ENCODE results near the gene UBAC2. TPM values are rescaled to one million over a fixed set of nuclear protein-coding genes. Genes with fewer than 3 reads are reported as not detected.

The UBAC2 gene
- total and polyA plus RNA-seq, 2 of the 8 experiments (the other 6 are each of a cell fraction or from before 2014, with no cell fraction given): 75.9 to 76.9 TPM

DNA sequence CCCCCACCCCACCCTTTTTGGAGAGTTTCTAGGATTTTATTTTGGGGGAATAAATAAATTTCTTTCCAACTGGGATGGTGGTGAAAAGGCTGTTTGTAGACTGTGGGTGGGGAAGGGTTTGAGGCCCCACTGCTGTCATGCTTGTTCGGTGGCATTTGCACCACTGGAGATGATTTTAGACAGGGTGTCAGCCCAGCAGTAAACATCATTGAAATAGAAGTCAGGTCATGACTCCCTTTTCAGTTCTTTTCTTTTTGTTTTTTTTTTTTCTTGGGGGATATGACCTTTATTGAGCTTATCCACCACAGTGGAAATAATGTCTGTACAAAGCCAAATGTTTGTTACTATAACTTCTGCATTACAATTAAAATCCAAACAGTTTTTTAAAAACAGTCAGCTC is 14.1 kb downstream of the UBAC2 start:
- Histone ChIP-seq H2AFZ (ENCODE audit: low read length) (no peak overlapping the region), H3K18ac (ENCODE audit: extremely low read depth, low read length) (no peak overlapping the region), H3K4me1 (replicated peaks in 1 of 4; ENCODE audit: control insufficient read depth in 3 of 4, insufficient read depth in 4 of 4, low read length in 3 of 4) (peaks cover 4 to 15% (median 11%) of the 10 kb centered on the region in 4 experiments; a peak in 6 of 7 replicates), H3K14ac (ENCODE audit: insufficient read length) (no peak overlapping the region), H4K91ac (replicated peaks; ENCODE audit: insufficient read length, low read length) (no peak overlapping the region), H3K27ac (ENCODE audit: low read depth, low read length) (no peak overlapping the region), H3K23ac (ENCODE audit: insufficient read length) (no peak overlapping the region), H3K79me2 (ENCODE audit: control insufficient read depth in 1 of 2, insufficient read depth in 2 of 2, low read length in 2 of 2) (peaks cover 7 to 95% of the 10 kb centered on the region in 2 experiments), H3K4me2 (ENCODE audit: insufficient read depth in 1 of 2, low read depth in 2 of 2, low read length in 2 of 2) (peak overlapping the region; percentile 29 to 43; a peak in 1 of 4 replicates), H3K9ac (replicated peaks in 1 of 4; ENCODE audit: extremely low read depth in 1 of 4, low read depth in 3 of 4, low read length in 3 of 4) (no peak overlapping the region), H3K36me3 (ENCODE audit: control insufficient read depth in 2 of 4, insufficient read depth in 4 of 4, low read length in 3 of 4) (no peaks in the 10 kb centered on the region), H3K9me3 (ENCODE audit: insufficient read depth in 2 of 2, low read depth in 1 of 2, low read length in 1 of 2) (no peaks in the 10 kb centered on the region), H4K20me1 (replicated peaks in 1 of 2; ENCODE audit: control insufficient read depth in 1 of 2, insufficient read depth in 2 of 2, low read length in 2 of 2) (peaks cover 3 to 6% of the 10 kb centered on the region in 2 experiments), H2BK12ac (ENCODE audit: low read depth, low read length) (no peak overlapping the region), H3K4ac (replicated peaks; ENCODE audit: insufficient read length, low read depth, low read length) (no peak overlapping the region), H3K23me2 (ENCODE audit: low read depth, low read length) (no peaks in the 10 kb centered on the region), H2BK15ac (ENCODE audit: low read length) (no peak overlapping the region), H4K8ac (ENCODE audit: extremely low read depth, insufficient read depth, low read length) (no peak overlapping the region), H3K56ac (replicated peaks; ENCODE audit: insufficient read length, low read depth, low read length) (no peak overlapping the region), H3K4me3 (ENCODE audit: extremely low read depth in 1 of 4, insufficient read depth in 2 of 4, low read depth in 3 of 4, low read length in 4 of 4) (peak overlapping the region in 1 of 4 experiments; percentile 2; a peak in 1 of 8 replicates), H3K79me1 (ENCODE audit: low read depth, low read length) (peaks cover 17% of the 10 kb centered on the region), H2AK5ac (ENCODE audit: low read depth, low read length) (no peak overlapping the region), H2BK20ac (ENCODE audit: low read length) (no peak overlapping the region), H2BK120ac (replicated peaks; ENCODE audit: low read depth, low read length) (no peak overlapping the region), H2BK5ac (ENCODE audit: low read depth, low read length) (no peak overlapping the region), H3K27me3 (replicated peaks in 1 of 4; ENCODE audit: control insufficient read depth in 3 of 4, extremely low read depth in 1 of 4, insufficient read depth in 3 of 4, low read length in 3 of 4) (no peaks in the 10 kb centered on the region), H4K5ac (ENCODE audit: insufficient read length, low read depth, low read length) (no peak overlapping the region)
- DNase-seq (ENCODE audit: low read depth in 1 of 2, low spot score in 2 of 2) (no peak), FAIRE-seq (no peak)
- TF ChIP-seq MAFK (IDR thresholded peaks at IDR 0.05; ENCODE audit: low read depth, low read length) (no peak), CTBP2 (IDR thresholded peaks at IDR 0.05; ENCODE audit: borderline replicate concordance, insufficient read depth, insufficient read length, low read length) (no peak), RFX5 (IDR thresholded peaks at IDR 0.05; ENCODE audit: borderline replicate concordance, low read depth, low read length) (no peak), BCL11A (IDR thresholded peaks at IDR 0.05; ENCODE audit: low read depth in 2 of 2, low read length in 2 of 2) (no peak), SP4 (IDR thresholded peaks at IDR 0.05; ENCODE audit: low read length) (no peak), SIRT6 (IDR thresholded peaks at IDR 0.05; ENCODE audit: low read length) (no peak), POLR2AphosphoS5 (IDR thresholded peaks at IDR 0.05; ENCODE audit: low read depth, low read length) (no peak)
- 90% methylated on average over 1 of the region's 1 CpG; no CpG with 5 or more reads in 1 of the 2 experiments for WGBS, 2 experiments (ENCODE audit: extremely low coverage in 1 of 2, insufficient coverage in 1 of 2, insufficient read length in 1 of 2, insufficient replicate concordance in 2 of 2, low coverage in 1 of 2, low lambda C conversion rate in 2 of 2, missing lambda C conversion rate in 1 of 2)
- ChIA-PET CTCF (ENCODE audit: partially characterized antibody) (interaction anchor here (1.3 to 1.7 kb wide), 4 partner anchors 9 to 38 kb away, joined by 4 to 9 read pairs (median 6); partner anchors contain the start of gene UBAC2), POLR2A (ENCODE audit: partially characterized antibody) (interaction anchor here (1.1 to 2.9 kb wide), 2 partner anchors 10 to 14 kb away, joined by 3 to 17 read pairs; partner anchors contain the start of gene UBAC2)
